ENCODE measurements around the gene APBB3.
A peak's percentile ranks its signal among the peaks of the same experiment; 100 is the strongest.

The APBB3 gene

DNA sequence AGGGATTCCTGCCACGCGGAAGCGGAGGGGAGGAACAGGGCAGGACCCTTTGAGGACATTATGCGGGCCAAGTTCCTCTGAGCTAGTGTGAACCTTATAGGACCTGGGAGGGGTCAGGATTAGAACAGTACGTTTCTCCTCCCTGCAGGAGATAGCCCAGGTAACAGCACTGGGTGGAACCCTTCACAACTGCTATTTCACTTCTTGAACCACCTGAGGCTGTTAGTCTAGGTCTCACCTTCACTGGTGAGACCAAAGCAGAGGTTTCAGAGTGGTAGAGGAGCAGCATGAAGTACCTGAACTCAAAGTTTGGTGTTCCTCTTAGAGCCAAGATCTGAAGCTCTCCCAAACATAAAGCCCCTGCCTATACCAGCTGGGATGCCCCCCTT, 16.1 kb downstream of the APBB3 start (continued):
- TF ChIP-seq TCF4 (CRISPR knock-in tag; IDR thresholded peaks at IDR 0.05; ENCODE audit: borderline replicate concordance) = no peak
- no peak for TF ChIP-seq TOX (CRISPR knock-in tag; IDR thresholded peaks at IDR 0.05; ENCODE audit: borderline replicate concordance)
- TF ChIP-seq GLIS3 (CRISPR knock-in tag; IDR thresholded peaks at IDR 0.05) = no peak
- TF ChIP-seq ZNF8 (CRISPR knock-in tag; IDR thresholded peaks at IDR 0.05) = no peak
- TF ChIP-seq, protein P1, sequence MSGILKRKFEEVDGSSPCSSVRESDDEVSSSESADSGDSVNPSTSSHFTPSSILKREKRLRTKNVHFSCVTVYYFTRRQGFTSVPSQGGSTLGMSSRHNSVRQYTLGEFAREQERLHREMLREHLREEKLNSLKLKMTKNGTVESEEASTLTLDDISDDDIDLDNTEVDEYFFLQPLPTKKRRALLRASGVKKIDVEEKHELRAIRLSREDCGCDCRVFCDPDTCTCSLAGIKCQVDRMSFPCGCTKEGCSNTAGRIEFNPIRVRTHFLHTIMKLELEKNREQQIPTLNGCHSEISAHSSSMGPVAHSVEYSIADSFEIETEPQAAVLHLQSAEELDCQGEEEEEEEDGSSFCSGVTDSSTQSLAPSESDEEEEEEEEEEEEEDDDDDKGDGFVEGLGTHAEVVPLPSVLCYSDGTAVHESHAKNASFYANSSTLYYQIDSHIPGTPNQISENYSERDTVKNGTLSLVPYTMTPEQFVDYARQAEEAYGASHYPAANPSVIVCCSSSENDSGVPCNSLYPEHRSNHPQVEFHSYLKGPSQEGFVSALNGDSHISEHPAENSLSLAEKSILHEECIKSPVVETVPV (CRISPR knock-in tag; IDR thresholded peaks at IDR 0.05) = no peak

DNA sequence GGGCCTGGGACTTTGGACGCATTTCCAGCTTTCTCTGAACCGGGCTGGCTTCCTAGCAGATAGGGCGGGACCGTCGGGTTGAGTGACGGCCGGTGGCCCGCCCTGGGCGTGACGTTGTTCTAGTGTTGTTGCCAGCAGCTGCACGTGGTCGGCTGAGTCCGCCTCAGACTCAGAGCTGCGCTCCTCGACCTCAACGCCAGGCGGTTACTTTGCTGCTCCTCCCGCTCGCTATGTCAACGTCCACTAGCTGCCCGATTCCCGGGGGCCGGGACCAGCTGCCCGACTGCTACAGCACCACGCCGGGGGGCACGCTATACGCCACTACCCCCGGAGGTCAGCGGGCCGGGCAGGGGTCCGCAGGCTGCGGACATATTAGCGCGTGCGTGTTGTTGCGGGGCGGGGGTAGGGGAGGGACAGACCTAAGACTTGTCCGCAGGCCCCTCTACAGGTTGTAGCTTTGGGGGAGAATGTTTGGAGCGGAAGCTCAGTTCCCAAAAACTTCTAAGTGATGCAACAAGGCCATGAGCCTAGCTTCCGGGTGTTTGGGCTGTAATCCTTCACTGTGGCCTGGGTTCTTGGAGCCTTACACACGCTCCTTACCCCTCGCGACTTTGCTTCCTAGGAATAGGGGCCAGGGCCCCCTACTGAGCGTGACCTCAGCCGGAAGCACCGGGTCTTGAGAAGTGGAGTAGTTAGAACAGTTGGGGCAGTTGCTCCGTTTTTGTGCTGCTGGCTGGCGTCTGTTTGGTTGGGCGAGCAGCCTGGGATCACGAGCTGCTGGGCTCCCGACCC, 16.7 kb downstream of the APBB3 start, which contains the start of gene EIF4EBP3:
Gene EIF4EBP3, plus strand, starts transcription at position 155 of the 792 bp plus-strand sequence. Its CDS starts 76 bp downstream, at position 231.
- TF ChIP-seq, protein P2, sequence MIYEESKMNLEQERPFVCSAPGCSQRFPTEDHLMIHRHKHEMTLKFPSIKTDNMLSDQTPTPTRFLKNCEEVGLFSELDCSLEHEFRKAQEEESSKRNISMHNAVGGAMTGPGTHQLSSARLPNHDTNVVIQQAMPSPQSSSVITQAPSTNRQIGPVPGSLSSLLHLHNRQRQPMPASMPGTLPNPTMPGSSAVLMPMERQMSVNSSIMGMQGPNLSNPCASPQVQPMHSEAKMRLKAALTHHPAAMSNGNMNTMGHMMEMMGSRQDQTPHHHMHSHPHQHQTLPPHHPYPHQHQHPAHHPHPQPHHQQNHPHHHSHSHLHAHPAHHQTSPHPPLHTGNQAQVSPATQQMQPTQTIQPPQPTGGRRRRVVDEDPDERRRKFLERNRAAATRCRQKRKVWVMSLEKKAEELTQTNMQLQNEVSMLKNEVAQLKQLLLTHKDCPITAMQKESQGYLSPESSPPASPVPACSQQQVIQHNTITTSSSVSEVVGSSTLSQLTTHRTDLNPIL (CRISPR knock-in tag; IDR thresholded peaks at IDR 0.05; ENCODE audit: low read depth) = no peak
- TF ChIP-seq ZC3H10 (CRISPR knock-in tag; IDR thresholded peaks at IDR 0.05) = no peak
- TF ChIP-seq OSR1 (CRISPR knock-in tag; IDR thresholded peaks at IDR 0.05) = no peak
- no peak for TF ChIP-seq ISL1 (CRISPR knock-in tag; IDR thresholded peaks at IDR 0.05)
- no peak for TF ChIP-seq ZNF70 (CRISPR knock-in tag; IDR thresholded peaks at IDR 0.05)
- TF ChIP-seq ESRRG (CRISPR knock-in tag; IDR thresholded peaks at IDR 0.05) = no peak
- no peak for TF ChIP-seq BACH2 (CRISPR knock-in tag; IDR thresholded peaks at IDR 0.05; ENCODE audit: borderline replicate concordance)
- no peak for TF ChIP-seq ZNF8 (CRISPR knock-in tag; IDR thresholded peaks at IDR 0.05)
- TF ChIP-seq ZFP3 (CRISPR knock-in tag; IDR thresholded peaks at IDR 0.05) = no peak
- TF ChIP-seq PPARA (CRISPR knock-in tag; IDR thresholded peaks at IDR 0.05; ENCODE audit: borderline replicate concordance) = no peak
- TF ChIP-seq, protein P3, sequence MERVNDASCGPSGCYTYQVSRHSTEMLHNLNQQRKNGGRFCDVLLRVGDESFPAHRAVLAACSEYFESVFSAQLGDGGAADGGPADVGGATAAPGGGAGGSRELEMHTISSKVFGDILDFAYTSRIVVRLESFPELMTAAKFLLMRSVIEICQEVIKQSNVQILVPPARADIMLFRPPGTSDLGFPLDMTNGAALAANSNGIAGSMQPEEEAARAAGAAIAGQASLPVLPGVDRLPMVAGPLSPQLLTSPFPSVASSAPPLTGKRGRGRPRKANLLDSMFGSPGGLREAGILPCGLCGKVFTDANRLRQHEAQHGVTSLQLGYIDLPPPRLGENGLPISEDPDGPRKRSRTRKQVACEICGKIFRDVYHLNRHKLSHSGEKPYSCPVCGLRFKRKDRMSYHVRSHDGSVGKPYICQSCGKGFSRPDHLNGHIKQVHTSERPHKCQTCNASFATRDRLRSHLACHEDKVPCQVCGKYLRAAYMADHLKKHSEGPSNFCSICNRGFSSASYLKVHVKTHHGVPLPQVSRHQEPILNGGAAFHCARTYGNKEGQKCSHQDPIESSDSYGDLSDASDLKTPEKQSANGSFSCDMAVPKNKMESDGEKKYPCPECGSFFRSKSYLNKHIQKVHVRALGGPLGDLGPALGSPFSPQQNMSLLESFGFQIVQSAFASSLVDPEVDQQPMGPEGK (CRISPR knock-in tag; IDR thresholded peaks at IDR 0.05; ENCODE audit: borderline replicate concordance) = no peak
- TF ChIP-seq ZFP30 (CRISPR knock-in tag; IDR thresholded peaks at IDR 0.05) = no peak
- TF ChIP-seq CSDC2 (CRISPR knock-in tag; IDR thresholded peaks at IDR 0.05) = no peak
- no peak for TF ChIP-seq GLIS3 (CRISPR knock-in tag; IDR thresholded peaks at IDR 0.05)
- no peak for TF ChIP-seq RARB (CRISPR knock-in tag; IDR thresholded peaks at IDR 0.05)
- TF ChIP-seq ZNF565 (CRISPR knock-in tag; conservative IDR thresholded peaks at IDR 0.05; ENCODE audit: low read depth) = no peak
- TF ChIP-seq, protein P4, sequence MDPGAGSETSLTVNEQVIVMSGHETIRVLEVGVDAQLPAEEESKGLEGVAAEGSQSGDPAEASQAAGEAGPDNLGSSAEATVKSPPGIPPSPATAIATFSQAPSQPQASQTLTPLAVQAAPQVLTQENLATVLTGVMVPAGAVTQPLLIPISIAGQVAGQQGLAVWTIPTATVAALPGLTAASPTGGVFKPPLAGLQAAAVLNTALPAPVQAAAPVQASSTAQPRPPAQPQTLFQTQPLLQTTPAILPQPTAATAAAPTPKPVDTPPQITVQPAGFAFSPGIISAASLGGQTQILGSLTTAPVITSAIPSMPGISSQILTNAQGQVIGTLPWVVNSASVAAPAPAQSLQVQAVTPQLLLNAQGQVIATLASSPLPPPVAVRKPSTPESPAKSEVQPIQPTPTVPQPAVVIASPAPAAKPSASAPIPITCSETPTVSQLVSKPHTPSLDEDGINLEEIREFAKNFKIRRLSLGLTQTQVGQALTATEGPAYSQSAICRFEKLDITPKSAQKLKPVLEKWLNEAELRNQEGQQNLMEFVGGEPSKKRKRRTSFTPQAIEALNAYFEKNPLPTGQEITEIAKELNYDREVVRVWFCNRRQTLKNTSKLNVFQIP (CRISPR knock-in tag; IDR thresholded peaks at IDR 0.05; ENCODE audit: borderline replicate concordance, low read depth) = no peak
- TF ChIP-seq, protein P5, sequence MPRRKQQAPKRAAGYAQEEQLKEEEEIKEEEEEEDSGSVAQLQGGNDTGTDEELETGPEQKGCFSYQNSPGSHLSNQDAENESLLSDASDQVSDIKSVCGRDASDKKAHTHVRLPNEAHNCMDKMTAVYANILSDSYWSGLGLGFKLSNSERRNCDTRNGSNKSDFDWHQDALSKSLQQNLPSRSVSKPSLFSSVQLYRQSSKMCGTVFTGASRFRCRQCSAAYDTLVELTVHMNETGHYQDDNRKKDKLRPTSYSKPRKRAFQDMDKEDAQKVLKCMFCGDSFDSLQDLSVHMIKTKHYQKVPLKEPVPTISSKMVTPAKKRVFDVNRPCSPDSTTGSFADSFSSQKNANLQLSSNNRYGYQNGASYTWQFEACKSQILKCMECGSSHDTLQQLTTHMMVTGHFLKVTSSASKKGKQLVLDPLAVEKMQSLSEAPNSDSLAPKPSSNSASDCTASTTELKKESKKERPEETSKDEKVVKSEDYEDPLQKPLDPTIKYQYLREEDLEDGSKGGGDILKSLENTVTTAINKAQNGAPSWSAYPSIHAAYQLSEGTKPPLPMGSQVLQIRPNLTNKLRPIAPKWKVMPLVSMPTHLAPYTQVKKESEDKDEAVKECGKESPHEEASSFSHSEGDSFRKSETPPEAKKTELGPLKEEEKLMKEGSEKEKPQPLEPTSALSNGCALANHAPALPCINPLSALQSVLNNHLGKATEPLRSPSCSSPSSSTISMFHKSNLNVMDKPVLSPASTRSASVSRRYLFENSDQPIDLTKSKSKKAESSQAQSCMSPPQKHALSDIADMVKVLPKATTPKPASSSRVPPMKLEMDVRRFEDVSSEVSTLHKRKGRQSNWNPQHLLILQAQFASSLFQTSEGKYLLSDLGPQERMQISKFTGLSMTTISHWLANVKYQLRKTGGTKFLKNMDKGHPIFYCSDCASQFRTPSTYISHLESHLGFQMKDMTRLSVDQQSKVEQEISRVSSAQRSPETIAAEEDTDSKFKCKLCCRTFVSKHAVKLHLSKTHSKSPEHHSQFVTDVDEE (CRISPR knock-in tag; IDR thresholded peaks at IDR 0.05) = no peak
- TF ChIP-seq TCF4 (CRISPR knock-in tag; IDR thresholded peaks at IDR 0.05; ENCODE audit: borderline replicate concordance) = no peak
- TF ChIP-seq TOX (CRISPR knock-in tag; IDR thresholded peaks at IDR 0.05; ENCODE audit: borderline replicate concordance) = no peak
- ATAC-seq = peak; percentile 92

Measured in SK-N-SH treated with all-trans-retinoic acid at 6 μM for 48 hours (cell line).